B cell (primary cell): ENCODE data around the gene CENPB. TPM values are rescaled to one million over a fixed set of nuclear protein-coding genes. Genes with fewer than 3 reads are reported as not detected.
A peak's percentile ranks its signal among the peaks of the same experiment; 100 is the strongest.

Experiments
- ATAC-seq: fragments of 200-7000 bp; cut with Tn5 transposase; one replicate; pipeline ENCODE4 v1.10.0; 2021; ENCODE audit warnings: low read depth, mild to moderate bottlenecking, moderate number of reproducible peaks, moderate library complexity
- CTCF ChIA-PET: fragments of 350-600 bp; sonication (Branson Sonifier 250); formaldehyde crosslinking; loops from one replicate; lab custom pipeline; 2021; ENCODE audit warnings: antibody characterized with exemption, inconsistent platforms; lab: Charles Lee
- POLR2A ChIA-PET: fragments of 350-600 bp; sonication (Branson Sonifier 250); formaldehyde crosslinking; loops from one replicate; lab custom pipeline; 2021; ENCODE audit warnings: antibody characterized with exemption; lab: Charles Lee
- DNase-seq: peaks from one replicate; pipeline ENCODE4 v3.0.0; 2013
- H2AFZ ChIP-seq: 2 replicates; pipeline ENCODE4 v1.6.1; 2012; ENCODE audit warnings: mild to moderate bottlenecking, low read depth, low read length; ENCODE audit not compliant: insufficient read depth, poor library complexity, severe bottlenecking
- H3K27ac ChIP-seq, 2 donors: 1 replicate in 1 of 2; 2 replicates in 1 of 2; pipeline ENCODE4 v1.5.1; 2012 to 2013; ENCODE audit warnings: low read length in 2 of 2, mild to moderate bottlenecking in 2 of 2, moderate library complexity in 1 of 2
- H3K27me3 ChIP-seq, 4 experiments: fragments of 200-600 bp in 1 of 4; sonication (generic) in 1 of 4; replicated peaks in 1 of 4; 1 replicate in 2 of 4; 2 replicates in 2 of 4; pipeline versions ENCODE4 v1.6.1 to v1.7.0; 2013 to 2016; ENCODE audit warnings: low read length in 3 of 4, mild to moderate bottlenecking in 2 of 4, mixed read lengths in 1 of 4, moderate library complexity in 1 of 4; ENCODE audit not compliant: insufficient read depth in 4 of 4, control insufficient read depth in 3 of 4; ENCODE audit errors: control extremely low read depth in 1 of 4
- H3K36me3 ChIP-seq, 2 experiments: replicated peaks in 1 of 2; 1 replicate in 1 of 2; 2 replicates in 1 of 2; pipeline versions ENCODE4 v1.6.1 to v1.7.1; 2013; ENCODE audit warnings: low read length in 1 of 2; ENCODE audit not compliant: insufficient read depth in 2 of 2, control insufficient read depth in 1 of 2; ENCODE audit errors: control extremely low read depth in 1 of 2, extremely low read depth in 1 of 2
- H3K4me1 ChIP-seq, 2 donors: fragments of 200-600 bp in 1 of 2; sonication (generic) in 1 of 2; 1 replicate in 1 of 2; 2 replicates in 1 of 2; pipeline versions ENCODE4 v1.5.1 to v1.6.1; 2013 to 2017; ENCODE audit warnings: low read length in 2 of 2; ENCODE audit not compliant: control insufficient read depth in 2 of 2, insufficient read depth in 2 of 2
- H3K4me2 ChIP-seq: replicated peaks from 2 replicates; pipeline ENCODE3; 2012; ENCODE audit warnings: mild to moderate bottlenecking, low read depth, low read length; ENCODE audit not compliant: poor library complexity, severe bottlenecking
- H3K4me3 ChIP-seq, 5 experiments: fragments of 200-600 bp in 1 of 5; sonication (generic) in 1 of 5; 1 replicate in 3 of 5; 2 replicates in 2 of 5; pipeline versions ENCODE4 v1.5.1 to v1.7.0; 2011 to 2016; ENCODE audit warnings: low read length in 4 of 5, mild to moderate bottlenecking in 4 of 5, low read depth in 2 of 5, control low read depth in 1 of 5, moderate library complexity in 1 of 5; ENCODE audit not compliant: insufficient read depth in 1 of 5; ENCODE audit errors: control extremely low read depth in 1 of 5, extremely low read depth in 1 of 5
- H3K79me2 ChIP-seq: fragments of 200-600 bp; sonication (generic); one replicate; pipeline ENCODE4 v1.6.0; 2016; ENCODE audit warnings: low read length; ENCODE audit not compliant: control insufficient read depth, insufficient read depth
- H3K9ac ChIP-seq: fragments of 200-600 bp; sonication (generic); 2 replicates; pipeline ENCODE4 v1.6.1; 2017; ENCODE audit warnings: mild to moderate bottlenecking, low read length, moderate library complexity
- H3K9me3 ChIP-seq, 3 donors: one replicate each; pipeline versions ENCODE4 v1.6.1 to v1.7.1; 2013; ENCODE audit warnings: low read length in 2 of 3; ENCODE audit not compliant: control insufficient read depth in 2 of 3, insufficient read depth in 1 of 3; ENCODE audit errors: control extremely low read depth in 1 of 3
- H4K20me1 ChIP-seq: 2 replicates; pipeline ENCODE4 v1.6.0; 2012; ENCODE audit warnings: mild to moderate bottlenecking, low read length; ENCODE audit not compliant: insufficient read depth, control insufficient read depth, poor library complexity, severe bottlenecking
- H3K27ac Mint-ChIP-seq: one replicate; pipeline ENCODE4 v1.8.0; 2021; ENCODE audit warnings: mixed read lengths
- H3K27me3 Mint-ChIP-seq: one replicate; pipeline ENCODE4 v1.8.0; 2021; ENCODE audit warnings: mixed read lengths
- H3K4me1 Mint-ChIP-seq: one replicate; pipeline ENCODE4 v1.8.0; 2021; ENCODE audit warnings: mixed read lengths
- H3K4me3 Mint-ChIP-seq: one replicate; pipeline ENCODE4 v1.8.0; 2021; ENCODE audit warnings: mixed read lengths
- H3K9me3 Mint-ChIP-seq: one replicate; pipeline ENCODE4 v1.8.0; 2022; ENCODE audit warnings: mixed read lengths; ENCODE audit not compliant: insufficient read depth
- EZH2 ChIP-seq: IDR thresholded peaks from 2 replicates; pipeline ENCODE4 v1.6.1; 2012; ENCODE audit warnings: borderline replicate concordance, low read depth, mild to moderate bottlenecking, moderate library complexity, low read length; ENCODE audit not compliant: insufficient read depth, poor library complexity, severe bottlenecking
- WGBS: methylation state at CpG from one replicate; pipeline ENCODE4 v1.1.5; 2013; ENCODE audit warnings: missing lambda C conversion rate; ENCODE audit not compliant: insufficient coverage; 5-methylcytosine and 5-hydroxymethylcytosine counted together
- intact Hi-C: fragments of 100-400 bp; cut with micrococcal nuclease; formaldehyde crosslinking; loops from one replicate; pipeline ENCODE4 v1.10.0; 2022
- polyA plus RNA-seq: library from polyadenylated mRNA; depleted of rRNA; stranded (reverse); fragments of >200 nt; gene quantifications from 2 replicates; pipeline ENCODE4 v1.2.3, GENCODE V29; 2012
- total RNA-seq, 2 donors: library from RNA; stranded (reverse); fragments of 120-200 nt in 1 of 2; gene quantifications; 1 replicate in 1 of 2; 2 replicates in 1 of 2; pipeline versions ENCODE4 v1.2.3 to v1.2.4, GENCODE V29; 2013 to 2022
- TF ChIP-seq, protein P1 (sequence below): fragments of 200-600 bp; IDR thresholded peaks from one replicate; pipeline ENCODE4 v1.8.0; 2022; ENCODE audit warnings: antibody characterized with exemption, mild to moderate bottlenecking

The CENPB gene
- total and polyA plus RNA-seq, 2 donors (not counting 1 experiment from before 2014, with no cell fraction given): 13.3 to 46.4 TPM

DNA sequence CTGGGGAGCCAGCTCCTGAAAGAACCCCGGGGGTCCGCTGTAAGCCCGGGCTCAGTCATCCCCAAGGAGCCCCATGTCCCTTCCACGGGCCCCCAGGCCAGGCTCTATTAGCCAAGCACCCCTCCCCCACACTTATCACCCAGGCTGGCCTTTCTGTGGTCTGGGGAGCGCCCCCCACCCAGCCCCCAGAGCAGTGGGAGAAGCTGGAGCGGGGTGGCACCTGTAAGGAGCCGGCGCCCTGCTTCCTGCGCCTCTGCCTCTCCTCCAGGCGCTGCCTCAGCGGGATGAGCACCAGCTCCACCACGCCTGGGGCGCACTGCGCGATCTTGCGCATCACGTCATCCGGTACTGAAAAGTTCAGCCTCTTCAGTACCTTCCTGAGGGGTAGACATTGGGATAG, 7.6 kb downstream of the CENPB start:
- H2AFZ ChIP-seq: no peak overlapping the region
- Mint-ChIP-seq H3K4me3 (peak overlapping the region; percentile 90), H3K27me3 (no peaks in the 10 kb centered on the region), H3K4me1 (peaks cover 43% of the 10 kb centered on the region), H3K27ac (no peak overlapping the region), H3K9me3 (no peaks in the 10 kb centered on the region)
- WGBS: 49% methylated on average over 15 of the region's 18 CpGs
- ChIA-PET CTCF (interaction anchor here (1.0 to 5.1 kb wide), 4 partner anchors 7 to 76 kb away, joined by 3 to 38 read pairs (median 7); partner anchors contain the start of genes ADISSP and CENPB), POLR2A (interaction anchor here (0.6 to 1.5 kb wide), 2 partner anchors 11 to 21 kb away, joined by 7 read pairs; partner anchors contain the start of gene ADISSP)
- no peak overlapping the region for H3K4me3 ChIP-seq
- intact Hi-C loops: no loop called here
- TF ChIP-seq, protein P1, sequence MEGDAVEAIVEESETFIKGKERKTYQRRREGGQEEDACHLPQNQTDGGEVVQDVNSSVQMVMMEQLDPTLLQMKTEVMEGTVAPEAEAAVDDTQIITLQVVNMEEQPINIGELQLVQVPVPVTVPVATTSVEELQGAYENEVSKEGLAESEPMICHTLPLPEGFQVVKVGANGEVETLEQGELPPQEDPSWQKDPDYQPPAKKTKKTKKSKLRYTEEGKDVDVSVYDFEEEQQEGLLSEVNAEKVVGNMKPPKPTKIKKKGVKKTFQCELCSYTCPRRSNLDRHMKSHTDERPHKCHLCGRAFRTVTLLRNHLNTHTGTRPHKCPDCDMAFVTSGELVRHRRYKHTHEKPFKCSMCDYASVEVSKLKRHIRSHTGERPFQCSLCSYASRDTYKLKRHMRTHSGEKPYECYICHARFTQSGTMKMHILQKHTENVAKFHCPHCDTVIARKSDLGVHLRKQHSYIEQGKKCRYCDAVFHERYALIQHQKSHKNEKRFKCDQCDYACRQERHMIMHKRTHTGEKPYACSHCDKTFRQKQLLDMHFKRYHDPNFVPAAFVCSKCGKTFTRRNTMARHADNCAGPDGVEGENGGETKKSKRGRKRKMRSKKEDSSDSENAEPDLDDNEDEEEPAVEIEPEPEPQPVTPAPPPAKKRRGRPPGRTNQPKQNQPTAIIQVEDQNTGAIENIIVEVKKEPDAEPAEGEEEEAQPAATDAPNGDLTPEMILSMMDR: no peak
- no peak for TF ChIP-seq EZH2
- H4K20me1 ChIP-seq: peaks cover 5% of the 10 kb centered on the region
- H3K4me1 ChIP-seq: peaks cover 29 to 36% of the 10 kb centered on the region in 2 donors
- no peaks in the 10 kb centered on the region for H3K79me2 ChIP-seq
- no peaks in the 10 kb centered on the region for H3K9me3 ChIP-seq
- H3K36me3 ChIP-seq: no peaks in the 10 kb centered on the region
- no peak overlapping the region for H3K9ac ChIP-seq
- DNase-seq (no peak), ATAC-seq (no peak)
- peaks cover 0 to 15% (median 4%) of the 10 kb centered on the region in 4 experiments for H3K27me3 ChIP-seq
- no peak overlapping the region for H3K27ac ChIP-seq
- peak overlapping the region; percentile 99 for H3K4me2 ChIP-seq
